Coronary artery (tissue), 2 donors: ENCODE measurements around the gene ZEB2.
A peak's percentile ranks its signal among the peaks of the same experiment; 100 is the strongest.

Source experiments
- DNase-seq: peaks from one replicate; pipeline ENCODE4 v3.0.0-alpha.2; 2017; ENCODE audit warnings: low spot score
- H3K27ac ChIP-seq, 2 donors: fragments of 200-600 bp; sonication (generic); one replicate each; pipeline ENCODE4 v1.5.1; 2016 to 2019
- H3K4me3 ChIP-seq: fragments of 200-600 bp; sonication (generic); 2 replicates; pipeline ENCODE4 v1.5.1; 2016; ENCODE audit warnings: mild to moderate bottlenecking, moderate library complexity
- CTCF ChIP-seq: fragments of 200-600 bp; sonication (generic); IDR thresholded peaks from one replicate; pipeline ENCODE4 v1.5.1; 2019; ENCODE audit warnings: antibody characterized with exemption

ZEB2 gene

DNA sequence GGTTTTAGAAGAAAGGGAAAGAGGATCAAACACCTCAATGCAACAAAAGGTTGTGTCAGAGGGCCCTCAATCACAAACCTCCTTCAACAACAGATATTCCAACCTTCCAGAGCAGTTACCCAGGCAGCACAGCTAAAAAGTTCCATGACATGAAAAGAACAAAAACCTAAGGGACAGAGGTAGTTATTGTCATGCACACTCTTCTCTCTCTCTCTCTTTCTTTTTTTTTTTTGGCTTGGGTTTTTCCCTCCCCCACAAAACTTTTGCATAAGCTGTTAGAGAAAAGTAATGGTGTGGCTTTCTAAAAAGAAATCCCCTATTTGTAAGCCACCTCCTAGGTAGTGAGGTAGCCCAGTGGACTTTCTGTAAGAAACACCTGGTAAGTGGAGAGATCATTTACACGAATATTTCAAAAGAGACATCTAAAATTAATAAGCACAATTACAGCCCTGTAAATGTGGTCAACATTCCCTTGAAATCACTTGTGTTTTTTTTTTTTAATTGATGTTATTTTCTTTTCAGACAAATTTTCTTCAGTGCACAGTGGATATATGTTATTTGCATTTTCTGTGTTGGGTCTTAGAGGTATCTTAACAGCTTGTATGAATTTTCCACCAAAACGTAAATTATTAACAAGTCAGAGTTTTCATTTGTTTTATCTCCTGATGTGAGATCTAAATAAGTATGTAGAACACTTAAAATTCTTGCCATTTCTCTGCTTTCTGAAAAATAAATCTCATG lies 48.4 kb downstream of the ZEB2 start:
- Histone ChIP-seq H3K4me3 (no peak overlapping the region), H3K27ac (peak overlapping the region in 1 of 2 donors; percentile 8)
- no peak for TF ChIP-seq CTCF
- DNase-seq: no peak

- Histone ChIP-seq H3K4me3 (no peak overlapping the region), H3K27ac (peak overlapping the region in 1 of 2 donors; percentile 8)
- TF ChIP-seq CTCF: no peak
- no peak for DNase-seq
Measured at GRCh38 chr2:144470816-144471215, 49.1 kb downstream of the ZEB2 start.

DNA sequence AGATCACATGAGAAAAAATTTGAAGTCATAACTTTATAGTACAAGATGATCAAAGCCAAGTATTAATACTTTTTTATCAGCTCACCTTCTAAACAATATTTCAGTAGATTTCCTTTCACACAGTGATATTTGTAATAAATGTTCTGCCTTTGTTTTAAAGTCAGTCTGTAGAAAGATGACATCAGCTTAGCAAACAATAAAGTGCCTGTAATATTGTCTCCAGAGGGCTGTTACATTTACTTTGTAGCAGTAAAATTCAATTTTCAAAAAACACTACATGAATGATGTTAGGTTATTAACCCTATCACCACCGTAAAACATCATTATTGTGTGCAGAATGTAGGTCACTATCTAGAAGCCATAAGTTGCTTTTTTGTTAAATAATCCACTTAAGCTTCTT lies 49.6 kb downstream of the ZEB2 start:
- no peak for TF ChIP-seq CTCF
- Histone ChIP-seq H3K27ac (peak overlapping the region in 1 of 2 donors; percentile 8), H3K4me3 (no peak overlapping the region)
- DNase-seq: no peak

- no peak for TF ChIP-seq CTCF
- Histone ChIP-seq H3K4me3 (no peak overlapping the region), H3K27ac (no peak overlapping the region)
- no peak for DNase-seq
Measured at GRCh38 chr2:144469798-144470197, 50.1 kb downstream of the ZEB2 start.

GRCh38 chr2:144468823-144469595 lies 50.9 kb downstream of the ZEB2 start:
- Histone ChIP-seq H3K4me3 (no peak overlapping the region), H3K27ac (peak overlapping the region in 1 of 2 donors; percentile 12)
- TF ChIP-seq CTCF: no peak
- no peak for DNase-seq

GRCh38 chr2:144467502-144468137 lies 52.3 kb downstream of the ZEB2 start:
- no peak for DNase-seq
- Histone ChIP-seq H3K4me3 (no peak overlapping the region), H3K27ac (peak overlapping the region in 1 of 2 donors; percentile 11)
- TF ChIP-seq CTCF: no peak
